Activated T-helper 1 cell treated with Interleukin-2 at 50 U/mL for 16 hours (primary cell): ENCODE data around the gene KLF1.

Source experiments
- DNase-seq: peaks from one replicate; pipeline ENCODE4 v3.0.0-alpha.2; 2020; ENCODE audit warnings: low read depth

The KLF1 gene

GRCh38 chr19:12838182-12838885 lies 48.7 kb downstream of the KLF1 start, which contains the start of gene MAST1:
MAST1 (plus strand) TSS chr19:12838515; CDS start chr19:12838573, 58 bp downstream.
- DNase-seq: peak; percentile 30

GRCh38 chr19:12837225-12837624 lies 49.8 kb downstream of the KLF1 start:
- no peak for DNase-seq

- no peak for DNase-seq
These were observed 50.5 kb downstream of the KLF1 start for GRCh38 chr19:12836529-12836863.

GRCh38 chr19:12834976-12835757 lies 51.8 kb downstream of the KLF1 start:
- no peak for DNase-seq

- DNase-seq: no peak
These were observed 52.4 kb downstream of the KLF1 start, which contains the start of gene RTBDN for GRCh38 chr19:12834566-12834943. RTBDN (minus strand) TSS chr19:12834579; CDS start chr19:12829979, 4,600 bp downstream.
